ENCODE results near the gene SLC16A1.
"Not testable (repeated sequence)": the region's sequence is repeated elsewhere in the genome, so short reads cannot be mapped to it uniquely, and the experiment has no call there.

SLC16A1 gene

DNA sequence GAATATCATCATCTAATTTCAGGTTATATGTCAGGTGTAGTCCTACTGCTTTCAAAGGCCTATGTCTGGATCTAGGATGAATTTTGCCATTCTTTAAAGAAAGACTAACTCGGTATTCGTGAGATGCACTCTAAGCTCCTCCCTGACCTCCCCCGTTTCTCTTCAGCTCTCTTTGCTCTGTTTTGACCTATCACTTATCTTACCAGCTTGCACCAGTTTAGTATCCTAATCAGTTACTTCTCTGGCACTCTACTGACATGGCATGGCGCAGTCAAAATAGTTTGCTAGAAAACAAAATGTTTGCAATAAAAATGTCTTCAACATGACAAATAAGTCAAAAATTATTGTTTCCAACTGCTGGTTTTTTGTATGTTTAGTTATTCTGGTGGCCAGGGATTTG is 8.4 kb upstream of the SLC16A1 start:
- DNase-seq = no peak

DNA sequence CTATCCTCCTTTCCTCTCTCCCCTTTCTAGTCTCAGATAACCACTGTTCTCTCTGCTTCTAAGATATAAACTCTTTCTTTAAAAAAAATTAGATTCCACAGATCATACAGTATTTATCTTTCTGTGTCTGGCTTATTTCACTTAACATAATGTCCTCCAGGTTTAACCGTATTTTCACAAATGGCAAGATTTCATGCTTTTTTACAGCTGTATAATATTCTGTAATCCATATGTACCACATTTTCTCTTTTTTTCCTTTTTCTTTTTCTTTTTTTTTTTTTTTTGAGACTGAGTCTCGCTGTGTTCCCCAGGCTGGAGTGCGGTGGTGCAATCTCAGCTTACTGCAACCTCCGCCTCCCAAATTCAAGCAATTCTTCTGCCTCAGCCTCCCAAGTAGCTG is 5.1 kb upstream of the SLC16A1 start:
- no peak for DNase-seq

DNA sequence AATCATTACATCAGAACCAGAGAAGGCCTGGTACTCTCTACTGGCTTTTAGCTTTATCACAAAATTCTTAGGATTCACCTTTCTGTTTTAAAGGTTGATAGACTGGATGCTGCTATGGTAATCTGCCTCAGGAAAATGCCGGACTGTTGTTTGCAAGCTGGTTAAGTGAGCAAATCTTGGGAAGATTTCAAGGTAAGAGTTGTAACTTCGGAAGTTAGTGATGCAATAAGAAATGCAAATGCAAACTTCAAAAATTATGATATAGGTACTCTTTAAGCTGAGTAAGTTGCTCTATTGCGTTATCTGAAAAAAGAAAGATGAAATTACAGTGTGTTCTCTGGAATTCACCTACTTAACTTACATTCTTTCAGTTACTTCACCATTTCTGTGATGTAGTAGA is 4.4 kb upstream of the SLC16A1 start:
- DNase-seq = no peak

DNA sequence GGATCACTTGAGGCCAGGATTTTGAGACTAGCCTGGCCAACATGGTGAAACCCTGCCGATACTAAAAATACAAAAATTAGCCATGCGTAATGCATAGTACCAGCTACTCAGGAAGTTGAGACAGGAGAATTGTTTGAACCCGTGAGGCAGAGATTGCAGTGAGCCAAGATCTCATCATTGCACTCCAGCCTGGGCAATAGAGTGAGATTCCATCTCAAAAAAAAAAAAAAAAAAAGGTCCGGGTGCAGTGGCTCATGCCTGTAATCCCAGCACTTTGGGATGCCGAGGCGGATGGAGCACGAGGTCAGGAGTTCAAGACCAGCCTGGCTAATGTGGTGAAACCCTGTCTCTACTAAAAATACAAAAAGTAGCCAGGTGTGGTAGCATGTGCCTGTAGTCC is 2.2 kb upstream of the SLC16A1 start:
- DNase-seq = not testable (repeated sequence)

DNA sequence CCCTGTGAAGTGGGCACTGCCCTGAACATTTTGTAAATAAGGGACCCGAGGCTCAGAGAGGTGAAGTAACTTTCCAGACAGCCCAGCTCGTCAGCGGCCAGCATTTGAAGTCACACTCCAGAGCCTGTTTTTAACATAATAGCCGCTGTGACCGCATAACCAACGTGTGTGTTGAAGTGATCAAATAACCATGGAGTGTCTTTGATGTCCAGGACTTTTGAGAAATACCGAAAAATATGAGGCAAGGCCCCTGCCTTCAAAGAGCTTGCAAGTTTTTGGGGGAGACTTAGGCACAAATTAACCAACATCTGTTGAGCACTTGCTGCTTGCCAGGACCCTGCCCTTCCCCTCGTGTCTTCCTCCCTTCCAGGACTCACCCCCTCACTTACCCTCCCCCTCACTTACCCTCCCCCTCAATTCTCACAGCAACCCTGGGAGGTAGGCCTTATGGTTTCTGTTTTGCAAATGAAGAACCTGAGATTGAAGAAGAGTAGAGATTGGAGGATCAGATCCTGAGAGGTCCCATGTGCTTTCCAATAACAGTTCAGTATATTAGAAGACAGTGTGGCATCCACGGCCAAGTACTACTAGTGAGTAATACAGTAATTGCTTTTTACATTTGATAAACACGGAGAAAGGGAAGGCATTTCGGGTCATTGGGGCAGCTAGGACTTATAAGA is 1.3 kb upstream of the SLC16A1 start:
- DNase-seq = peak; percentile 28

DNA sequence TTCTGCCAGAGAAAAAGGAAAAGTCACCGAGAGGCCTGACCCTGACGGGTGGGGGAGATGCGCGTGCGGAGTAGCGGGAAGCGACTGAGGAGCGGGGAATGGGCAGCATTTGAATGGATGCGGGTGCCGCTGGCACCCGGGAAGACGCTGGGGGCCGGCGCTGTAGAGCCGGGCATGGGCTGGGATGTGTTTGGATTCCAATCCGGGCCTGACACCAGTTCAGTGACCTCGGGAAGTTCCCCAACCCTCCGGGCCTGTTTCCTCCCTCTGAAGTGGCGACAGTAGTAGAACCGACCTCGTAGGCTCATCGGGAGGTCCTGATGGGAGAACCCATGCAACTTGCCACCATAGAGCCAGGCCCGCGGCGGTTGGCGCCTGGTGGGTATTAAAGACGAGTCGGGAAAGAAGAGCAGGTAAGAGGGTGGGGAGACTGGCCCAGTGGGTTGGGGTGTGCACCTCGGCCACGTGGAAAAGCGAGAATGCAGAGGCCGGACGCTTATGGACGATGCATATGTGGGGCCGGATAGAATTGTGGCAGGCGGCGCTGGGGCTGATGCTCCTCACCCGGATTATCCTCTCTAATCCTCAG is 642 bp upstream of the SLC16A1 start:
- peak; percentile 21 for DNase-seq

DNA sequence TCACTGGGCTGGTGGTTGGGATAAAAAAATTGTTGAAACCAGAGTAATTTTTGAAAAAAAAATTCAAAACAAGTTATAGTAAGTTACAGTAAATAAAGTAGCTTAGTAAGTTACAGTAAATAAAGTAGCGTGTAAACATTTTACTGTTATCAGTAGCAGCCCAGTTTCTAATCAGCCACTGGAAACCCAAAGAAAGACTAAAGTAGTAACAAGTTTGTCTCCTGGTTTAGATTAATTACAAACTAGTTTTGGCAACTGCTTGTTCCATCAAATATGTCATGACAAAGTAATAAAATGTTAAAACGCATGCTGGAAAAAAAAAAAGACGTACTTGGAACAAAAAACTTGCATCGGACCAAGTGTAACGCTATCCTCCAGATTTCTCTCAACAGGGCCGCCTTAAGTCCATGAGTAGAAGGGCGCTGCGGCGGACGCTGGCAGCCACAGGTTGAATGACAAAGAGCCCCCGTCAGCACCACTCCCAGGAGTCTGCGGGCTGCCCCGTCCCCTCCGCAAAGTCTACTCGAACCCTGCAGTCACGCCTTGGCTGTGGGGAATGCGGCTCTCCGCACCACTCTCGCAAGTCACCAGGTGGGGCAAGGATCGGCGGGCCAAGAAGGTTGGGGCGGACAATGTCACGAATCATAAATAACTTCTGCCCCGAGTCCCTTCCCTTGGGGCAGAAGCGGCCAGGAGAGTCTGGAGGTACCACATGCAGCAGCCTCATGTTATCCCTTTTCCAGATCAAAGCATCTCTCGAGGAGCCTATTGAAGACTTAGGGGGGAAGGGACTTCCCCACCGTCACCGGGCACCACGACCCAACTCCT is 837 bp downstream of the SLC16A1 start:
- DNase-seq = peak; percentile 37

DNA sequence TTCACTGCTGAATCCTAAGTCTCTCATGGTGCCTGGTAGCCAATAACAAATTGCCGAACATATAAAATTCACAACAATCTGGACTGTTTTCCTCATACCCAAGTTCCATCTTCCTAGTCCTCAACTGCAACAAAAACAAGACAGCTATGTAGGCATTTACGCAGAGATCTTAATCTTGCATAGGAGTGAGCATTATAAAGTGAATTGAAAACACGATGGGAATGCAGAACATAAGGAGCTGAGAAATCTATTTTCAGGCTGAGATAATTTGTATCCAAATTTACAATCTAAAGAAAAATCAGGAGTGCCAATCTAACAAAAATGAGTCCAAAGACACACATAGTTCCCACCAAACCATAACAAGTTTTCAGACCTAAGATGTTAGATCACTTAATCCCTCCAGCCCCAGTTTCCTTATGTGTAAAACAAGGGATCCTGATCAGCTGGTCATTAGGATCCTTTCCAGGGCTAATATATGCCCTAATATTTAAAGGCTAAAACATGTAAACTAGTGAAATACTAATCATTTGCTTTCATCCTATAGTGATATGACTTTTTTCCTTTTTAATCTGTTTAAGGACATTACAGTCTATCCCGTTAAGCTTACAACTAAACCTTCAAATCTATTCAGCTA is 1.9 kb downstream of the SLC16A1 start:
- DNase-seq = no peak

DNA sequence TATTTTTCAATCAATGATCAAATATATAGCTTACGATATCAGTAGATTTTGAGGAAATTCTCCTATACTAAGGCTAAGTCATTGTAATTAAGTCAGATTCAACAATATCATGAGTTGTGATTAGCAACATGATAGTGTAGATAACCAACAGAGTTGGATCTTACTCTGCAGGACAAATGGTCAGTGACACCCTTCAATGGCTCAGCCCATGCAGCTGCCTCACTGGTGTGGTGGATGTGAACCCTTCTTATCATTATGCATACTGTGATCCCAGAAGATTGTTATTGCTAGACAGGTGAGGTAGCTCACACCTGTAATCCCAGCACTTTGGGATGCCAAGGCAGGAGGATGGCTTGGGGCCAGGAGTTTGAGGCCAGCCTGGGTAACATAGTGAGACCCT is 5.6 kb downstream of the SLC16A1 start:
- DNase-seq = no peak

DNA sequence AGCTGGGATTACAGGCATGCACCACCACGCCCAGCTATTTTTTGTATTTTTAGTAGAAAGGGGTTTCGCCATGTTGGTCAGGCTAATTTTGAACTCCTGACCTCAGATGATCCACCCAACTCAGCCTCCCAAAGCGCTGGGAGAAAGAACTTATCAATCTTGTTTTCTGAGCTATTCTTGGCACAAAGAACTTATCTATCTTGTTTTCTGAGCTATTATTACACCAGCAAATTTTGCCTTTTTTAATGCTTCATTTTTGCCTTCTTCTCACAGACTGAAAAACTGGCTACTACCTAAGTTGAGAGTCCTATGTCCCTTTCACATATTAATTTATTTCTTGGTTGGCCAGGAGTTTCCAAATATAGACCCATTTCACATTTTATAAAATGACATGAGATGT is 9.3 kb downstream of the SLC16A1 start:
- no peak for DNase-seq

DNA sequence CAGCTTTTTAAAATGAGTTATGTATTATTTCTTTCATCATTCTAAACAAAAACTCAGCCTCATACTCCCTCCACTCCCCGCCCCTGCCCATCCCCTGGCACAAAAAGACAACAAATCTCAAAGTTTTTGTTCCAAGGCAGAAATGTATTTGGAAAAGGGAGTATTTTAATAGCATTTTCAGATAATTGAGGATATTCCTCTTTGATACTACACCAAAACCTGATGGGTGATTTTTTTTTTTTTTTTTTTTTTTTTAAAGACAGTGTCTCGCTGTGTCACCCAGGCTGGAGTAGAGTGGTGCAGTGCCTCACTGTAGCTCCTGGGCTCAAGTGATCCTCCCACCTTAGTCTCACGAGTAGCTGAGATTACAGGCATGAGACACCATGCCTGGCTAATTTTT is 16.2 kb downstream of the SLC16A1 start:
- no peak for DNase-seq

DNA sequence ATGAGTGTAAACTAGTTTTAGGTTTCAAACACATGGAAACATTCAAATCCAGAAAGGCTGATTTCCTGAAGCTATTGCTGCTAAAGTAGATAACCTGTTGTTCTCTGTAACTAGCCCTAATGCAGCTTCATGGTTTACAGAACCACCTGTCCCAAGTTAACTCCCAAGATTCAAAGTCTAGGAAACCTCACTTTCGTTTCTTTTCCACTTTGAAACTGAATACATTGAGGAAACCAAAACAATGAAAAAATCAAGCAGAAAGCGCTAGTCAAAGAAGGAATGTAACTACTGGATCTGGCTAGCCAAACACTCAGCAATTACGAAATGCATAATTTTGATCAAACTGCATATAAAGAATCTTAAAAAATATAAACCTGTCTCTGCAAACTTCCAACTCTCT is 17.8 kb downstream of the SLC16A1 start:
- no peak for DNase-seq

DNA sequence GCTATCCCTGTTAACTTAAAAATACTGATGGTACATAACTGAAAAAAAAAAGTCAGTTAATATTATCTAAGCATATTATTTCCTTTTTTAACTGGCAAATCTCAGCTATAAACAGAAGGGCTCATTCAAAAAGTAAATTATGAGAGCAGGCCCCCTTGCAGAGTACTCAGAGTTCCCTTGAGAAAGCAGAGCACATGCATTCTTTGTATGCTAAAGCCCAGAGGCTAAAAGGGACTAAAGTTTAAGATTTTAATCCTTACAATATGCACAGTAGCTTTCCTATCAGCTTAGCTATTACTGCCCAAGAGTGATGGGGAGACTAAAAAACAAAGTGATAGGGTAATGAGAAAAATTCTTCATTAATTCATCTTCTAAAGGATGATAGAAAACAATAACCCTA is 18.5 kb downstream of the SLC16A1 start:
- DNase-seq = no peak

DNA sequence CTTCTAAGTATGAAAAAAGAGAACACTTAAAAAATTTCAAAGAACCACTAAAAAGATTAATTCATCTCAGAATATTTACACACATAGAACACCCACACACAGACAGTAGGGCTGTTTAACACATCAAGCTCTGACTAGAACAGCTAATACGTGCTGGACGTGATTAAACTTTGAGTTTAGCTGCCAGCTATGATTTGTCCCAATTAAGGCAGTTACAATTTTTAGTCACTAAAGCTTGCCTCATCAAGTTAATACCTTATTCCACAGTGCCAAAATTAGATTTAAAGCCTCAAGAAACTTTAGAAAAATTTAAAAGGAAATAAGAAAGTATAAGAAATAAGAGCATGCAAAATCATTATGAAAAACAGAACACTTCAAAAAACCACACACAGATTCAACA is 18.9 kb downstream of the SLC16A1 start:
- DNase-seq = no peak

DNA sequence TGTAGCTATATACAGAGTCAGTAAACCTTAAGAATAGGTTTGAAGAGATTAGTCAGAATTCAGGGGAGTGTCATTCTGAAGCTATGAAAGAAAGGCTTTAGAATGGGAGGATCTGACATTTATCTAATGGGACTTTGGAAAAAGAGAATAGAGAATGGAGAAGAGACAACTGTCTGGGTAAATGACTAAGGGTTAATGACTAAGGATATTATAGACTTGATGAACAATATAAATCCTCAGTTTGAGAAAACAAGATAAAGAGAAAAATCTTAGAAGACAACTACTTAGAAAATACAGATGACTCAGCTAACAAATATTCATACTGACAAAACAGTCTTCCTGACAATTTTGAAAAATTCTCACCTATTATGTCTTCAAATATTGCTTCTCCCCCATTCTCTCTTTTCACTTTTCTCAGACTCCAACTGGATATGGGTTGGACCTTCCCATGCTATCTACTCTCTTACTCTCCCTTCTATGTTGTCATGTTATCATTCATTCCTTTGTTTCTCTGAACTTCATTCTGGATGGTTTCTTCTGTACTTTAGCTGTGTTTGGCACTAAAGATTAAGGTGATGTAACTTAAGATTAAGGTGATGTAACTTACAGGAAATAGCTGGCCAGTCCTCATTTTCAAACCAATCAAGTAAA is 20.4 kb downstream of the SLC16A1 start:
- DNase-seq = no peak

DNA sequence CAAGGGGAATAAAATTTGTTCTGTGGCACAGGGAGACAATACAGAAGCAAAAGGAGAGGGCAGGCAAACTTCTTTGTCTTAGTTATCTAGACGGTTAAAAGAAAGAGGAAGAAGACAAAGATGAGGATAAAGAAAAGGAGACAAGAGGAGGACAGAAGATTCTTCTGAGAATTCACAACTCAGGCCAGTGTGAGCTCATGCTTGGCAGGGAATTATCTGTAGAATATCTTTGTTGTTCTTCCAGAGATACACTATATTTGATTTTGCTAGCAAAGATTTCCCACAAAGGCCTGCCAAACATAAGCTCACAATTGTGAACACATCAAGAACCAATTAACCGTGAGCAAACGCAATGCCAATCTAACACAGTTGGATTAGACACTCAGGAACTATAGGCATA is 21.4 kb downstream of the SLC16A1 start:
- DNase-seq = no peak

DNA sequence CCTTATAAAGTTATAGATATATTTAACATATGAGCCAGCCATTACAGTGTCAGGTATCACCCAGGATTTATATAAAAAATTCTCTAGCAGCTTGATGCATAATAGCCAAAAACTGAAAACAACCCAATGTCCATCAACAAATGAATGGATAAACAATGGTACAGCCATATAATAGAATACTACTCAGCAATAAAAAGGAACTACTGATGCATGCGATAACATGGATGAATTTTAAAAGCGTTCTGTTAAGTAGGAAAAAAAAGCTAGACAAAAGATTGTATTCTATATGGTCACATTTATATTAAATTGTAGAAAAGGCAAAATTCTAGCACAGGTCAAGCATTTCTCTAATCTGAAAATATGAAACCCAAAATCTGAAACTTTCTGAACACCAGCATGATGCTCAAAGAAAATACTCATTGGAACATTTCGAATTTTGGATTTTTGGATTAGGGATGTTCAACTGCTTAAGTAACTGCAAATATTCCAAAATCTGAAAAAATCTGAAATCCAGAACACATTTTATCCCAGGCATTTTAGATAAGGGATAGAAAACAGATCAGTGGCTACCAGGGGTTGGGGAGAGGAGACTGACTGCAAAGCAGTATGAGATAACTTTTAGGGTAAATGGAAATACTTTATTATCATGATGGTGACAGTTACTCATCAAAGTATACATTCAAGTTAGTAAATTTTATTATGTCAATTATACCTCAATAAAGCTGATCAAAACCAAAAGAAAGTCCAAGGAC is 22.0 kb downstream of the SLC16A1 start:
- no peak for DNase-seq

DNA sequence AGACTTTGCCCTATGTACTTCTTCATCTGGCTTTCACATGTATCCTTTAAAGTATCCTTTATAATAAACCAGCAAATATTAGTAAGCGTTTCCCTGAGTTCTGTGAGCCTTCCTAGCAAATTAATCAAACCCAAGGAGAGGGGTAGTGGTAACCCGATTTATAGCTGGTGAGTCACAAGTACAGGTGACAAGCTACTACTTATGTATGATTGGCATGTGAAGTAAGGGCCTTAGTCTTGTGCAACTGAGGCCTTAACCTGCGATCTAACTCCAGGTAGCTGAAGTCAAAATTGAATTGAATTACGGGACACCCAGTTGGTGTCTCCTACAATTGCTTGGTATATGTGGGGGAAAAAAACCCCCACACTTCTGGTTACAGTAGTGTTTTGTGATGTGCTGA is 26.0 kb downstream of the SLC16A1 start:
- DNase-seq = no peak

DNA sequence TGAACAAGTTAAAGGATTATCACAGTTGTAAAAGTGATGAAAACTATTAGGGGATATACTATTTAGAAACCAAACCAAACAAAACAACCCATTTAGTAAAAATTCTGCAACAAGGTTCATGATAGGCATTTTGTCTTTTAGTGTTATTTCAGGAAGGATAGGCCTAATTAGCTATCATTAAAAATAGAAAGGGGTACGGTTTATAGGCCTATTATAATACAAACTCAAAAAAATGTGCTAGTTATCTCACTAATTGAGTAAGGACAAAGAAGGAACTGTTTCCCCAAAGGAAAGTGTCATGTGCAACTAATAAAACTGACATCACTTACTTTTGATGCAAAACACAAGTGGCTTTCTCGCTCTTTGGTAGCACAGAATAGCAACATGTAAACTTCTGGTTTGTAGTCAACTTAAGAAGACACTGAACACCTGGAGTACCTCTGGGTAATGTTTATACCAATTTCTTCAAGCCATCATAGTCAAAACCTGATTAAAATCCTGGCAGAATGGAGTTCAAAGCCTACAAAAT is 28.5 kb downstream of the SLC16A1 start:
- no peak for DNase-seq

DNA sequence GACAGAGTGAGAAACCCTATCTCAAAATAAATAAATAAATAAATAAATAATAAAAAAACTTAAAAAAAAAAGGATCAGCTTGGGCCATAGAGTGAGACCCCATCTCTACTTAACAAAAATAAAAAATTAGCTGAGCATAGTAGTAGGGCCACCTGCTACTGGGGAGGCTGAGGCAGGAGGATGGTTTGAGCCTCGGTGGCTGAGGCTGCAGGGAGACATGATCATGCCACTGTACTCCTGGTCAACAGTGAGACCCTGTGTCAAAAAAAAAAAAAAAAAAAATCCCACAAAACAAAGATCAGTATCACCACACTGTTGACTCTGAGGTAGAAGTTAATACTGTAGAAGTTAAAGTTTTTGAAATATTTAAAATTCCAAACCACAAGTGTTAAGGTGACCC is 29.1 kb downstream of the SLC16A1 start:
- no peak for DNase-seq

DNA sequence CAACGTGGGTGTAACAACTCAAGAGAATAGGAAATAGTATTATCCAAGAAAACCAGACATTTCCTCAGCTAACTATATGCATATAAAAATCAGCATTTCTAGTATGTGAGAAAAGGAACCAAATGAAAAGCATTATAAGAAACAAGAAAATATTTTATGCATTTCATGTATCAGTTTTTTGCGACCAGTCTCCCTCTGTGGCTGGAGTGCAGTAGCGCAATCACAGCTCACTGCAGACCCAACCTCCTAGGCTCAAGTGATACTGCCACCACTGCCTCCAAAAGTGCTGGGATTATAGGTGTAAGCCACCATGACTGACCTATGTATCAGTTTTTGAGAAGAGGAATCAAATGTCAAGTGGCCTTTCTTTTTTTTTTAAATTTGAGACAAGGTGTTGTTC is 31.0 kb downstream of the SLC16A1 start:
- no peak for DNase-seq

DNA sequence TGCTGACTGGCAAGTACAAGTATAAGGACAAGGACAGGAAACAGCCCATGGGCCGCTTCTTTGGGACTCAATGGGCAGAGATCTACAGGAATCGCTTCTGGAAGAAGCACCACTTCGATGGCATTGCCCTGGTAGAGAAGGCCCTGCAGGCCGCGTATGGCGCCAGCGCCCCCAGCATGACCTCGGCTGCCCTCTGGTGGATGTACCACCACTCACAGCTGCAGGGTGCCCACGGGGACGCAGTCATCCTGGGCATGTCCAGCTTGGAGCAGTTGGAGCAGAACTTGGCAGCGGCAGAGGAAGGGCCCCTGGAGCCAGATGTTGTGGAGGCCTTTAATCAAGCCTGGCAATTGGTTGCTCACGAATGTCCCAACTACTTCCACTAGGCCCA is 32.0 kb downstream of the SLC16A1 start:
- no peak for DNase-seq

All from CD4-positive, alpha-beta T cell treated with Interferon gamma for 1 hour (primary cell).